Mucosa of descending colon (tissue), 3 donors: ENCODE data around the gene HOXD9. TPM values are rescaled to one million over a fixed set of nuclear protein-coding genes. Genes with fewer than 3 reads are reported as not detected.

ENCODE experiments used
- ATAC-seq: fragments of 200-7000 bp; cut with Tn5 transposase; one replicate; pipeline ENCODE4 v1.9.1; 2020; ENCODE audit warnings: mild to moderate bottlenecking, moderate library complexity
- DNase-seq, 3 donors: peaks; one replicate each; pipeline ENCODE4 v3.0.0-alpha.2; 2020
- H3K36me3 ChIP-seq: fragments of 200-600 bp; one replicate; pipeline ENCODE4 v1.8.0; 2021; ENCODE audit warnings: low read depth, mild to moderate bottlenecking
- H3K4me1 ChIP-seq: fragments of 200-600 bp; one replicate; pipeline ENCODE4 v1.8.0; 2021; ENCODE audit warnings: low read depth, mild to moderate bottlenecking
- H3K4me3 ChIP-seq: fragments of 200-600 bp; one replicate; pipeline ENCODE4 v1.8.0; 2021; ENCODE audit warnings: mild to moderate bottlenecking
- H3K9me3 ChIP-seq: fragments of 200-600 bp; one replicate; pipeline ENCODE4 v1.8.0; 2021; ENCODE audit warnings: mild to moderate bottlenecking
- intact Hi-C, 2 donors: fragments of 100-400 bp; cut with DNase I in 1 of 2; cut with micrococcal nuclease in 1 of 2; formaldehyde crosslinking; loops; one replicate each; pipeline versions ENCODE4 v1.11.0 to v1.11.1; 2022; cut with DNase I, micrococcal nuclease
- total RNA-seq, 3 donors: library from RNA; stranded (reverse); fragmentation: NEBNext Ultra II Directional in 2 of 3; extraction: Animal tissue kit (Norgen Biotek cat#: 25700) in 2 of 3; gene quantifications; one replicate each; pipeline versions ENCODE4 v1.2.1 to v1.2.4, GENCODE V29; 2021 to 2023
- TF ChIP-seq, protein P1 (sequence below): fragments of 200-600 bp; IDR thresholded peaks from one replicate; pipeline ENCODE4 v1.8.0; 2022; ENCODE audit warnings: antibody characterized with exemption, mild to moderate bottlenecking
- donor health status: DM: no; HTN: no; CAD: no; lungs with moderate emphysema.
- donor health status: DM: no; HTN: no; CAD: no.
- donor health status: DM: no; HTN: yes; CAD: no.

HOXD9 gene
- total RNA-seq, 3 donors from 2014 or later: 2.1 to 5.6 (median 2.2) TPM

DNA sequence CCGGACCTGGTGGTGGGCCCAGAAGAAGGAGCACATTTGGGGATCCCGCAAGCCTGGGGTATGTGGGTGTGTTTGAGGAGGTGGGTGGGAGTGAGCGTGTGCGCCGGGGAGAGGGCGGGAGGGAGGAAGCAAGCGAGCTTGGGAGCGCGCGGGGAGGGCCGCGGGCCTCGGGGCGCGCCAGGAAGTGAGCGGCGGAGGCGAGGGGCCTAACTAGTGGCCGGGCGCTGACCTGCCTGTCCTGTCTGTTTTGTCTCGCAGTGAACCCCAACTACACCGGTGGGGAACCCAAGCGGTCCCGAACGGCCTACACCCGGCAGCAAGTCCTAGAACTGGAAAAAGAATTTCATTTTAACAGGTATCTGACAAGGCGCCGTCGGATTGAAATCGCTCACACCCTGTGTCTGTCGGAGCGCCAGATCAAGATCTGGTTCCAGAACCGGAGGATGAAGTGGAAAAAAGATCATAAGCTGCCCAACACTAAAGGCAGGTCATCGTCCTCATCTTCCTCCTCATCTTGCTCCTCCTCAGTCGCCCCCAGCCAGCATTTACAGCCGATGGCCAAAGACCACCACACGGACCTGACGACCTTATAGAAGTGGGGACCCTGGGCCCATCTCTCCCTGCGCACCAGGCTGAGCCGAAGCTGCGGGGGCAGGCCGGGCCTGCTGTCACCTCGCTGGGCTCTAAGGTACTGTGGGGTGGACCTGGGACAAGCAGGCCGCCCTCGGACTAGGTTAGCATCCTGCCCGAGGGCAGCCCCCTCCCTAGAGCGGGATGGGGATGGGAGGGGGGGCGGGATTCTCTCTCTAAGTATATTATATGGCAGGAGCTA is 30.0 kb downstream of the HOXD9 start:
- H3K4me1 ChIP-seq: peaks cover 5% of the 10 kb centered on the region
- no peaks in the 10 kb centered on the region for H3K9me3 ChIP-seq
- TF ChIP-seq, protein P1, sequence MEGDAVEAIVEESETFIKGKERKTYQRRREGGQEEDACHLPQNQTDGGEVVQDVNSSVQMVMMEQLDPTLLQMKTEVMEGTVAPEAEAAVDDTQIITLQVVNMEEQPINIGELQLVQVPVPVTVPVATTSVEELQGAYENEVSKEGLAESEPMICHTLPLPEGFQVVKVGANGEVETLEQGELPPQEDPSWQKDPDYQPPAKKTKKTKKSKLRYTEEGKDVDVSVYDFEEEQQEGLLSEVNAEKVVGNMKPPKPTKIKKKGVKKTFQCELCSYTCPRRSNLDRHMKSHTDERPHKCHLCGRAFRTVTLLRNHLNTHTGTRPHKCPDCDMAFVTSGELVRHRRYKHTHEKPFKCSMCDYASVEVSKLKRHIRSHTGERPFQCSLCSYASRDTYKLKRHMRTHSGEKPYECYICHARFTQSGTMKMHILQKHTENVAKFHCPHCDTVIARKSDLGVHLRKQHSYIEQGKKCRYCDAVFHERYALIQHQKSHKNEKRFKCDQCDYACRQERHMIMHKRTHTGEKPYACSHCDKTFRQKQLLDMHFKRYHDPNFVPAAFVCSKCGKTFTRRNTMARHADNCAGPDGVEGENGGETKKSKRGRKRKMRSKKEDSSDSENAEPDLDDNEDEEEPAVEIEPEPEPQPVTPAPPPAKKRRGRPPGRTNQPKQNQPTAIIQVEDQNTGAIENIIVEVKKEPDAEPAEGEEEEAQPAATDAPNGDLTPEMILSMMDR: no peak
- no peak for DNase-seq
- ATAC-seq: no peak
- H3K36me3 ChIP-seq: no peaks in the 10 kb centered on the region
- intact Hi-C loops: no loop called here
- H3K4me3 ChIP-seq: no peak overlapping the region

DNA sequence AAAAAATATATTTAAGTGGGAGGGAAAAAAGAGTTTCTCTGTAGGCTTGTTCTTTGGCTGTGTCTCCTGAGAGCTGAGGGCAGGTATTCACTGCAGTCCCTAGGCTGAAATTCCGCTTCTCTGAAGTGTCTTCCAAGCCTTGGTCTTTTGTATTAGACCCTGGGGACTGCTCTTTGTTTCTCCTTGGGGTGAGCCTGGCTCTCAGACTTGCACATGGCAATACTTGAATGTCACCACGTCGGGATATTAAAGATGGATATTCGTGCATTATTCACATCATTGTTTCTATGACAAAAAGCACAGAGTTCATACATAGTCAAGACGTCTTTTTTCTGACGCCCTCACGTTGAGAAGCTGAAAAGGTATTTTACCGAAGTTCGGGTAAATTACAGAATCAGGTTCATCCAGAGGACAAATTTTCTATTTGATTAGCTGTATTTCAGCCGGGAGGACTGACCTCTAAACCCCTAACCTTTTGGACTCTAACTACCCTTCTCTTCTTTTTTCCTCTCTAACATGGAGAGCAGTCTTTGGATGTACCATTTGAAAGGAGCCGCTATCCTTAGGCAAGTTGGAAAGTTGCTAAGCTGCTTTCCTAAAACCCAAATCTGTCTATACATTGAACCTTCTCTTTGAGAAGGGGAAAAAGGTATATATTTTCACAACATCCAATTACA is 32.2 kb downstream of the HOXD9 start:
- H3K4me1 ChIP-seq: peaks cover 15% of the 10 kb centered on the region
- no peaks in the 10 kb centered on the region for H3K9me3 ChIP-seq
- ATAC-seq (no peak), DNase-seq (no peak)
- no peaks in the 10 kb centered on the region for H3K36me3 ChIP-seq
- TF ChIP-seq, protein P1: no peak
- no peak overlapping the region for H3K4me3 ChIP-seq
- intact Hi-C loops: no loop called here

DNA sequence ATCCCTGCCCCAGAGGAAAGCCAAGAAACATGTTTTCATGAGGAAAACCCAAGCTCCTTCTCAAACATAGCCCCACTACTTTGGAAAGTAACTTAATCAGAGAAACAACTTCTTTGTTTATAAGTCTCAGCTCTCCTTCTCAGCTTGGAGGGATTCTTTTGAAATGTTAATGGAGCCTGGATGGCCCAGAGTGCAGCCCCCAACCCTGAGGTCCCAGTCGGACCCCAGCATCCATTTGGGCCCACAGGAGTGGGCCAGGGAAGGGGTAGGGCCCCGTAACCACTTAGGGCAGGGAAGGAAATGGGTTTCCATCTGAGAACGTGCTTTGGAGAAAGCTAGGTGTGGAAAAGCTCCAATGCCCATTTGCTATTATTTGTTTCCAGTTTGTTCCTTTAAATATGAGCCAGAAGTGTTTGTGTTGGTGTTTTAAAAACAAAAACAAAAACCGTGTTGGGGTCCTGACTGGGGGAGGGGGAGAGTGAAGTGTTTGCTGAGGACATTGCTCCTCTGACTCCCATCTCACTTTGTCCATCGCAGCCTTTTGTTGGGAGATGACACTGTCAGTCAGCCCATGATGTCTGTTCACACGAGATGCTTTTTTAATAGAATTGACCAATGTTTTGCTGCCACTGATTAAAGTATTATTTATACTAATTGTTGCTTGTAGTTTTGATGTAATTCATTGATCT is 33.0 kb downstream of the HOXD9 start:
- ATAC-seq: no peak
- no peaks in the 10 kb centered on the region for H3K9me3 ChIP-seq
- DNase-seq: no peak
- H3K4me3 ChIP-seq: no peak overlapping the region
- TF ChIP-seq, protein P1: no peak
- peaks cover 15% of the 10 kb centered on the region for H3K4me1 ChIP-seq
- no peaks in the 10 kb centered on the region for H3K36me3 ChIP-seq
- intact Hi-C loops: no loop called here

DNA sequence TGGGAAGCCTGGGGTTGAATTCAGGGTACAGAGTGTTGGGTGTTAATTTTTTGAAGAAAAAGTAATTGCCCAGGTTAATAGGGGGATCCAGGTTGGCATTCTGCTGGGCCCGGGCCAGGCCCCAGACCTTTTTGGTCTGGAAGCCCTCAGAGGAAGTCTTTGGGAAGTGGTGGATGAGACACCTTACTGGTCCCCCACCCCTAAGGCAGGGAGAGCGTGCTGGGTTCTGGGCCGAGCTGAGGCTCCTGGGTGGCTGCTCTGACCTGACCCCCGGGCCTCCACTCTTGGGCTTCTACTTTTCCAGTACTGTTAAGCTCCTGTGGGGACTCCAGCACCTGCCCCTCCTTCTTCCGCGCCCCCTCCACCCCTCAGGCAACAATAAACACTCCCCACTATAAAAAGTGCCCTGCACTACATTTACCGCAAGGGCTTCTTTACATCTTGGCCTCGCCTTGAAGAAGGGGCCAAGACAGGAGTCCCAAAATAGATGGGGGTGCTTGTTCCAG is 33.8 kb downstream of the HOXD9 start:
- H3K4me1 ChIP-seq: peaks cover 15% of the 10 kb centered on the region
- intact Hi-C loops: no loop called here
- TF ChIP-seq, protein P1: no peak

DNA sequence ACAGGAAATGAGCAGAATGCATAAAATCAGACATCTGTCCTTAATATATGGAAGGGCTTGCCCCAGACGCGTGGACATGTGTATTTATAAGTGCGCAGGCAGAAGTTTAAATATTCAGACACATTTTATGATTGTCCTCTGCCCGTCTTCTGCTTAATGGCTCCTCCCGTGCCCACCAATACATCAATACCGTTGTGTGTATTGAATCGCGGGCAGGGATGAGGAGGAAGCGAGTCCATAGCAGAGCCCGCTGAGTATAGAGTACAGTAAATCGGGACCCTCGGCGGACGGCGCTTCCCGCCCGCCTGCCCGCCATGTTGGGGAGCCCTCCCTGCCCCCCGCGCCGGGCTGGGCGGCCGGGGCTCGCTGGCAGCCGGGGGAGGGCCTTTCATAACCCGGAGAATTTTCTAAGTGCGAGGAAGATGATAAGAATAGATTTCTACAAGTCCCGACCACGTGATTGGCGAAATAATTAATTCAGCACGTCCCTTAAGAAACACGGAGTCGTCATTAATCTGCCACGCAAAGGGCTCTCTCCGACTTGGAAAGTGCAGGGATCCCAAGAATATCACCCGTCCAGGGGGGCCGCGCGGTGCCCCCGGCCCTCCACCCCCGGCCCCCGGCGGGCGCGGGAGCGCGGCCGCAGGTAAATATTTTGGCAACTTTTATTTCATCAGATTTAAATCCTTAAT is 34.4 kb downstream of the HOXD9 start, which contains the start of gene HOXD3:
TSS of gene HOXD3 (plus strand) at position 501 of the 692 bp plus-strand sequence. CDS start 11,808 bp downstream, outside the sequence.
- ATAC-seq (no peak), DNase-seq (no peak)
- Histone ChIP-seq H3K4me3 (no peak within 1 kb of the TSS), H3K9me3 (no peaks in the 10 kb centered on the region), H3K36me3 (no peaks in the 10 kb centered on the region), H3K4me1 (peaks cover 15% of the 10 kb centered on the region)
- intact Hi-C loops: no loop called here
- TF ChIP-seq, protein P1: no peak

More for the DNA sequence above, 33.8 kb downstream of the HOXD9 start:
- Histone ChIP-seq H3K36me3 (no peaks in the 10 kb centered on the region), H3K4me3 (no peak overlapping the region), H3K9me3 (no peaks in the 10 kb centered on the region)
- ATAC-seq: no peak
- no peak for DNase-seq
